HG03439 (cell line): Measurements from ENCODE around the gene TRIM37.
"Not testable (repeated sequence)": the region's sequence is repeated elsewhere in the genome, so short reads cannot be mapped to it uniquely, and the experiment has no call there.

Experiments
- ATAC-seq: cut with Tn5 transposase; IDR thresholded peaks from one replicate; pipeline ENCODE4 v1.9.1; 2021; ENCODE audit warnings: mild to moderate bottlenecking, moderate library complexity; ENCODE audit not compliant: unreplicated experiment

Gene TRIM37

GRCh38 chr17:59111539-59111938, 4.9 kb upstream of the TRIM37 start:
- ATAC-seq = no peak

GRCh38 chr17:59110973-59111372, 4.3 kb upstream of the TRIM37 start:
- no peak for ATAC-seq

- ATAC-seq = no peak
These were observed 1.9 kb upstream of the TRIM37 start for GRCh38 chr17:59108400-59109102.

- ATAC-seq = no peak
These were observed 608 bp upstream of the TRIM37 start for GRCh38 chr17:59107306-59107670.

GRCh38 chr17:59105852-59106462, 723 bp downstream of the TRIM37 start:
- ATAC-seq = peak; percentile 26

GRCh38 chr17:59101178-59101577, 5.5 kb downstream of the TRIM37 start:
- ATAC-seq = no peak

GRCh38 chr17:59097876-59098275, 8.8 kb downstream of the TRIM37 start:
- no peak for ATAC-seq

- ATAC-seq = no peak
These were observed 11.7 kb downstream of the TRIM37 start for GRCh38 chr17:59094861-59095530.

GRCh38 chr17:59093702-59094231, 12.9 kb downstream of the TRIM37 start:
- ATAC-seq = no peak

- no peak for ATAC-seq
These were observed 13.5 kb downstream of the TRIM37 start for GRCh38 chr17:59093145-59093701.

- not testable (repeated sequence) for ATAC-seq
These were observed 16.1 kb downstream of the TRIM37 start for GRCh38 chr17:59090593-59090992.

- no peak for ATAC-seq
These were observed 22.5 kb downstream of the TRIM37 start for GRCh38 chr17:59084154-59084553.

- no peak for ATAC-seq
These were observed 32.2 kb downstream of the TRIM37 start for GRCh38 chr17:59074494-59074893.

- ATAC-seq = no peak
These were observed 32.7 kb downstream of the TRIM37 start for GRCh38 chr17:59073972-59074371.

GRCh38 chr17:59069856-59070255, 36.8 kb downstream of the TRIM37 start:
- no peak for ATAC-seq

- no peak for ATAC-seq
These were observed 38.9 kb downstream of the TRIM37 start for GRCh38 chr17:59067756-59068155.

- no peak for ATAC-seq
These were observed 39.3 kb downstream of the TRIM37 start for GRCh38 chr17:59067340-59067739.

GRCh38 chr17:59062509-59062908, 44.2 kb downstream of the TRIM37 start:
- no peak for ATAC-seq

GRCh38 chr17:59056857-59057256, 49.8 kb downstream of the TRIM37 start:
- ATAC-seq = no peak

- ATAC-seq = no peak
These were observed 56.9 kb downstream of the TRIM37 start for GRCh38 chr17:59049798-59050197.

- no peak for ATAC-seq
These were observed 59.1 kb downstream of the TRIM37 start for GRCh38 chr17:59047616-59048015.

- no peak for ATAC-seq
These were observed 60.5 kb downstream of the TRIM37 start for GRCh38 chr17:59046192-59046591.
